Measurements from ENCODE around the gene LRRC45.
"Not testable (repeated sequence)": the region's sequence is repeated elsewhere in the genome, so short reads cannot be mapped to it uniquely, and the experiment has no call there.

Gene LRRC45

DNA sequence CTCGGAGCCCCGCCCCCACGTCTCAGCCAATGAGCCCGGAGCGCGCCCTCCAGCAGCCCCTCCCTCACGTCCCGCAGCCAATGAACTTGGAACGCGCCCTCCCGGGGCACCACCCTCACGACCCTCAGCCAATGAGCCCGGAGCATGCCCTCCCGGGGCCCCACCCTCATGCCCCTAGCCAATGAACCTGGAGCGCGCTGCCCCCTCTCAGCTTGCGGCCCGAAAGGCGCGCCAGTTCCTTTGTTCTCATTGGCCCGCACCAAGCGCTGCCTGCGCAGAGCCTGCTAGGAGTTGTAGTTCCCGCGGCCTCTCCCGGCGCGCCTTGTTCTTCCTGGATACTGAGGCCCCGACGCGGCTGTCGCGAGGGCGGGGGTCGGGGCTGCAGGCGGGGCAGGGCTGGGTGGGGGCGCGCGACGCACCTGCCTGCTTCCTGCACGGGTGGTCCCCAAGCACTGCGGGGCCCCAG, at the start of gene LRRC45:
Gene LRRC45, plus strand, starts transcription at position 325 of the 466 bp plus-strand sequence. CDS start 339 bp downstream, outside the sequence.
- TF ChIP-seq POLR2A (IDR thresholded peaks at IDR 0.05; ENCODE audit: low read depth, low read length) = no peak
- FAIRE-seq (no peak), DNase-seq (ENCODE audit: insufficient read length, low spot score) (peak; percentile 98)

DNA sequence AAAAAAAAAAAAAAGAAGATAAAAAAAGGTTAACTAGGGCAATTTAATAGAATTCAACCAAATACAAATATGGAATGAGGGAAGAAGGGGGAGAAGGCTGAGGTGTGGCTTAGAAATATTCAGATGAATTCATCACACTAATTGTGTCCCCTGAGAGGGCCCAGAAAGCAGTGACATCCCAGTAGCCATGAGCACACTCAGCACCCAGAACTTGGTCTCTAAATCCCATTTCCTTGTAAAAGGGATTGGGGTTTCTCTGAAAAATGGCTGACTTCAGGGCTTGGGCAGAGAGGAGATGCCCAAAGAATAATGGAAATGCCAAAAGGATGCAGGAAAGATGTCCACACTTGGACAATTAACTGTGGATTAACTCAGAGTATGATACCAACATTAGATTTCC, 49.7 kb upstream of the LRRC45 start:
- FAIRE-seq (no peak), DNase-seq (ENCODE audit: insufficient read length, low spot score) (no peak)
- no peak for TF ChIP-seq POLR2A (IDR thresholded peaks at IDR 0.05; ENCODE audit: low read depth, low read length)

DNA sequence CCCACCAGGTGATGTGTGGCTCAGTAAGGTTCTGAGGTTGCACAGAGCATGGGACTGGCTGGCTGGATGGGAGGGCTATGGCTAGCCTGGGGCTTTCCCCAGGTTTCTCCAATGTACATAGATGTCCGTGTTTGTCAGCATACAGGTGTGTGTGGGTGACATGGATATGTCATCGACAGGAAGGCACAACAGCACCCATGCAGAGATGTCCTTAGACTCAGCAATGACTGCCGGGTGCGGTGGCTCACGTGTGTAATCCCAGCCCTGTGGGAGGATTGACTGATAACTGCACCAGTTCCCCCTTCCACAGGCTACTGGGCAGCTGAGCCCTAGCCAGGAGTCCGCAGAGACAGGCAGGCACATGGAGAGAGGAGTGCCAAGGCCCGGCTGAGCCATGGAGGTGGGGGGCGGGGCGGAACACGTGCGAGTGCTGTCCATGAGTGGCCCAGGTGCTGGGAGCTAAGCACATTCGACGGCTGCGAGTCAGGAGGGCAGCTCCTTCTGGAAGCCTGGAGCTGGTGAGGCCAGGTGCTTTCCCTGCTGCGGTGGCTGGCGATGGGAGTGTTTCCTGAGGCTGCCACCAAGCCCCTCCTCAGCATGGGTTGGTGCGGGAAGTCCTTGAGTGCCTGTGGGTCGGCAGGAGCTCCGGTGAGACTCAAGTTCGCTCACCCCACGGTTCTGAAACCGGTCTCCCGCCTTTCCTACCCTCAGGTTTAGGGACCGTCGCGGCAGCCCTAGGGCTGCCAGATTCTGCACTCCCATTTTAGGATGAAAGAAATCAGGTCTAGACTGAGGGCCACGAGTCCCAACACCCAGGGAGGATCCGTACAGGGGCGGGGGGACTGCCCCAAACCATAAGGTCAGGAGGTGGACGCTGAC, 46.5 kb upstream of the LRRC45 start:
- FAIRE-seq (no peak), DNase-seq (ENCODE audit: insufficient read length, low spot score) (no peak)
- no peak for TF ChIP-seq POLR2A (IDR thresholded peaks at IDR 0.05; ENCODE audit: low read depth, low read length)

DNA sequence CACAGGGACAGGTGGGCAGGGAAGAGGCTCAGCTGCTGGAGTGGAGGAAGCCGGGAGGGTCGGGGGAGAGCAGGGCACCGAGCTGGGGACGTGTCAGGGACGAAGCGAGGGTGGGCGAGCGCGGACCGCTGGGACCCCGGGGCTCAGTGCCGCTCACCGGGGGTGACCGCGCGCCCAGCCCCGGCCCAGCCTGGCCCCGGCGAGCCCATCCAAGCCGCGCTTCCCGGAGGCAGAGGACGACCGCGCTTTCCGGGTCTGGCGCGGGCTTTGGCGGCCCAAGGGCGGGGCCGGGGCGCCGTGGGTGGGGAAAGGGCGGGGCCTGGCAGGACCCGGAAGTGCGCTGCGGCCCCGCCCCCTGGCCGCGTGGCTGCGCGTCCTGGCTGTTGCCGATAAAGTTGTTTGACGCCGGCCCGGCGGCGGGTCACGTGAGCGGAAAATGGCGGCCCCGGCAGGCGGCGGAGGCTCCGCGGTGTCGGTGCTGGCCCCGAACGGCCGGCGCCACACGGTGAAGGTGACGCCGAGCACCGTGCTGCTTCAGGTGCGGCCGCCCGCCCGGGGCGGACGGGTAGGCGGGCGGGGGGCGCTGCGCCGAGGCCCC, 45.8 kb upstream of the LRRC45 start, which contains the start of gene ASPSCR1:
Gene ASPSCR1, plus strand, starts transcription at position 419 of the 598 bp plus-strand sequence. Its CDS starts 18 bp downstream, at position 437.
- peak; percentile 51 for TF ChIP-seq POLR2A (IDR thresholded peaks at IDR 0.05; ENCODE audit: low read depth, low read length)
- DNase-seq (ENCODE audit: insufficient read length, low spot score) (peak; percentile 79), FAIRE-seq (no peak)

DNA sequence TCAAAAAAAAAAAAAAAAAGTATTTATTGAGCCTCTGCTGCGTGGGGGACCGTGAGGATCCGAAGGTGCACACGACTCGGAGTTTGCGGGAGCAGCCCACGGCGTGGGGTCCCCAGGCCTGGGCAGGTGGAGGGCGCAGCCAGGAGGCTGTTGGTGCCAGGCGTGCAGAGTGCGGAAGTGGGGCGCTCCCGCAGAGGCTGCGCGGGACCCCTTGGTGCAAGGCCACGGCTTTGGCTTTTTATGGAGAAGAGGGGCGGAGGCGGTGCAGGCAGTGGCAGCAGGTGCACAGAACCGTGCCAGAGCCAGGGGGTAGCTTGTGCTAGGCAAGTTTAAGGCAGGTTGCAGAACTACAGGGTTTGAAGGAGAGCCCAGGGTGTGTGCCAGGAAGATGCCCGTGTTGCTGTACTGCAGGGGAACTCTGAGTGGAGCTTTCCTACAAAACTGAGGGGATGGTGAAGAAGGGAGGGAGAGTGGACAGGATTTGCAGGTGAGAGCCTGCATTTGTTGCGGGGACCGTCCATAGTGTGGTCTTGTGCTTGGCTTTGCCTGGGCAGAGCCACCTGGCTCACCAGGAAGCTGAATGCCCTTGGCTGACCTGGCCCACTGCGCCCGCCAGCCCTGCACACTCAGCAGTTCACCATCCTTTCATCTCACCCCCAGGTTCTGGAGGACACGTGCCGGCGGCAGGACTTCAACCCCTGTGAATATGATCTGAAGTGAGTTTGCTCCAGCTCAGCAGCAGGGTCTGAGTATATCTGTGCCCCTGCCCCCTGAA, 44.4 kb upstream of the LRRC45 start:
- FAIRE-seq = no peak
- no peak for TF ChIP-seq POLR2A (IDR thresholded peaks at IDR 0.05; ENCODE audit: low read depth, low read length)
- DNase-seq (ENCODE audit: insufficient read length, low spot score) = no peak

DNA sequence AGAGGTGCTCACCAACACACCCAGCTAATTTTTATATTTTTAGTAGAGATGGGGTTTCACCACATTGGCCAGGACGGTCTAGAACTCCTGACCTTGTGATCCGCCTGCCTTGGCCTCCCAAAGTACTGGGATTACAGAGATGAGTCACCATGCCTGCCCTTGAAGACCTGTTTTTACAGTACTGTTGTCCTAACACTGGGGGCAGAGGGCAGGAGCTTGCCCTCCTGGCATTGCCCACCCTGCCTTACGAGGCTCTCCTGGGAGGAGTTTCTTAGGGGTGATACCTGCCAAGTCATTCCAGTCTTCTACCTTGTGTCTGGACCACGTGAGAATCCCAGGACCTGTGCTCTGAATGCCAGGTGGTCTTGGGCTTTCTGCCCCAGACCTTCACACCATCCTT, 43.0 kb upstream of the LRRC45 start:
- TF ChIP-seq POLR2A (IDR thresholded peaks at IDR 0.05; ENCODE audit: low read depth, low read length) = no peak
- no peak for FAIRE-seq
- DNase-seq (ENCODE audit: insufficient read length, low spot score) = no peak

DNA sequence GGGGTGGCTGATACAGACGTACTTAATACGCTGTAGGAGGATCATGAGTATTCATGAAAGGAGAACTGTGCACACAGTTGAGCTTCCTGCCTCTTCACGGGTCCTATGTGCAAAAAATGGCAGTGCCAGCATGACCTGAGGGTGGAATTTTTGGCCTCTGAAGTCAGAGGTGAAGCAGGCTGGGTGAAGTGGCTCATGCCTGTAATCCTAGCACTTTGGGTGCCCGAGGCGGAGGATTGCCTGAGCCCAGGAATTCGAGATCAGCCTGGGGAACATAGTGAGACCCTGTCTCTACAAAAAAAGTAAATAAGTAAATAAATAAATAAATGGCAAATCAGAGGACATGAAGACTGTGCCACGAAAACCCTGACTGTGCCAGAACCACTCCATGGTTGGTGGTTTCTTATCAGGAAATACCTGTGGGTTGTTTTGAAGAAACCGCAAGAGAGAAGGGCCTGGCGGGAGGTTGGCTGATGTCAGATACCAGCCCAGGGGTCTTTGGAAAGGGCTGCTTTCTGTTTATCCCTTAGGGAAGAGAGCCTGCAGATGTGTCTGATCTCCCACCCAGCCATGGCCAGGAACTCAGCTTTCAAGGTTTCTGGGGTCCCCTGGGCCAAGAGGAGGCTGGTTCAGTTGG, 42.3 kb upstream of the LRRC45 start:
- FAIRE-seq (no peak), DNase-seq (ENCODE audit: insufficient read length, low spot score) (no peak)
- TF ChIP-seq POLR2A (IDR thresholded peaks at IDR 0.05; ENCODE audit: low read depth, low read length) = no peak

DNA sequence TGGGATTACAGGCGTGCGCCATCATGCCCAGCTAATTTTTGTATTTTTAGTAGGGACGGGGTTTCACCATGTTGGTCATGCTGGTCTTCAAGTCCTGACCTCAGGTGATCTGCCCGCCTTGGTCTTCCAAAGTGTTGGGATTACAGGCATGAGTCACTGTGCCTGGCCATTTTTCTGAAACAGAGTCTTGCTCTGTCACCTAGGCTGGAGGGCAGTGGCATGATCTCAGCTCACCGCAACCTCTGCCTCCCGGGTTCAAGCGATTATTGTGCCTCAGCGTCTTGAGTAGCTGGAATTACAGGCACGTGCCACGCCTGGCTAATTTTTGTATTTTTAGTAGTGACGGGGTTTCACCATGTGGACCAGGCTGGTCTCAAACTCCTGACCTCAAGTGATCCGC, 41.6 kb upstream of the LRRC45 start:
- not testable (repeated sequence) for FAIRE-seq; DNase-seq (ENCODE audit: insufficient read length, low spot score)

DNA sequence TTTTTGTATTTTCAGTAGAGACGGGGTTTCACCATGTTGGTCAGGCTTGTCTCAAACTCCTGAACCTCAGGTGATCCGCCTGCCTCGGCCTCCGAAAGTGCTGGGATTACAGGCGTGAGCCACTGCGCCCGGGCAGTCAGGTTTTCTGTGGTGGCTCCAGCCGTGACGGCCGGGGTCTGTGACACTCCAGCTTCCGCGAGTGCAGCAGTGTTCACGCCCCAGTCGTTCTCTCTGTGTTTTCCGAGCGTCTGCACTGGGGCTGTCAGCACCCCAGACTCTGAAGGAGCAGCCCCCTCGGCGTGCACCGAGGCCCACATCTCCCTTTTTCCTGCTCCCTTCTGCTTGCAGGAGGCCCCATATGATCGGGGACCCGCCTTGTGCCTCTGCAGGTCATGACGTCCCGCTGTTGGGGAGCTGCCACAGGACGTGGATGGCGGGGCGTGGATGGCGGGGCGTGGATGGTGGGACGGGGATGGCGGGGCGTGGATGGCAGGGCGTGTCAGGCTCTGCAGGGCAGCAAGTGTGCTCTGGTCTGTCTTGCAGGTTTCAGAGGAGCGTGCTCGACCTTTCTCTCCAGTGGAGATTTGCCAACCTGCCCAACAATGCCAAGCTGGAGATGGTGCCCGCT, 40.0 kb upstream of the LRRC45 start:
- no peak for FAIRE-seq
- no peak for DNase-seq (ENCODE audit: insufficient read length, low spot score)
- no peak for TF ChIP-seq POLR2A (IDR thresholded peaks at IDR 0.05; ENCODE audit: low read depth, low read length)

DNA sequence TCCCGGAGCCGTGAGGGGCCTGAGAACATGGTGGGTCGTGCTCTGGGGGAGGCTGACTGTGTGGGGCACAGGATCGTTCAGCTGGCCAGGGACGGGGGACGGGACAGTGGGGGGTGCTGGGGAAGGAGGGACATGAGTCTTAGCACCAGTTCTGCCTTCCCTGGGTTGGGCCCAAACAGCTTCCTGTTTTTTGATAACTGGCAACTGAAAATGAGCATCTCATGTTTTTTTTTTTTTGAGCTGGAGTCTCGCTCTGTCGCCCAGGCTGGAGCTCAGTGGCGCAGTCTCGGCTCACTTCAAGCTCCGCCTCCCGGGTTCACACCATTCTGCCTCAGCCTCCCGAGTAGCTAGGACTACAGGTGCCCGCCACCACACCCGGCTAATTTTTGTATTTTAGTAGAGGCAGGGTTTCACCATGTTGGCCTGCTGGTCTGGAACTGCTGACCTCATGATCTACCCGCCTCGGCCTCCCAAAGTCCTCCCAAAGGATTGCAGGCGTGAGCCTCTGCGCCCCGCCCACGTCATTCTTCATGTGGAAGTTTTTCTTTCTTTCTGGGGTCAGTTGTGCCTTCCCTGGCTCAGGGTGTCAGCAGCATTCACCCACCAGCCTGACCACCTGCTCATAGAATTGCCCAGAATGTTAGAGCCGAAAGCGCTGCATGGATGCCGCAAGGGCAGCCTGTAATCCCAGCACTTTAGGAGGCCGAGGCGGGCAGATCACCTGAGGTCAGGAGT, 39.3 kb upstream of the LRRC45 start:
- FAIRE-seq = no peak
- no peak for DNase-seq (ENCODE audit: insufficient read length, low spot score)
- TF ChIP-seq POLR2A (IDR thresholded peaks at IDR 0.05; ENCODE audit: low read depth, low read length) = no peak

DNA sequence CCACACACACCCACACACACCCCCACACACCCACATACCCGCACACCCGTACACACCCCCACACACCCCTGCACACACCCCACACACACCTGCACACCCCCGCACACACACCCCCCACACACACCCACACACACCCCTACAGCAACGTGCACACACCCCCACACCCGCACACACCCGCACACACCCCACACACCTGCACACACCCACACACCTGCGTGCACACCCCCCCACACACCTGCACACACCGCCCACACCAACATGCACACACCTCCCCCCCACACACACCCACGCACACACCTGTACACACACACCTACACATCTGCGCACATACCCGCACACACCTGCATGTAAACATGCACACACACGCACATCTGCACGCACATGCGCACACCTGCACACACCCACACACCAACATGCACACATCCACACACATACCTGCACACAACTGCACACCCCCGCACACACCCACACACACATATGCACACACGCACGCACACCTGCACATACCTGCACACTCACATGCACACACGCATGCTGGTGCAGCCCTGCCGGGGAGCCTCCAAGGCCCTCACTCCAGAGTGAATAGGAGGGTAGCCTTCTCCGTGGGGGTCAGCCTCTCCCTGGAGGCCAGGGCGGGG, 38.2 kb upstream of the LRRC45 start:
- DNase-seq (ENCODE audit: insufficient read length, low spot score) = no peak
- no peak for FAIRE-seq
- no peak for TF ChIP-seq POLR2A (IDR thresholded peaks at IDR 0.05; ENCODE audit: low read depth, low read length)

DNA sequence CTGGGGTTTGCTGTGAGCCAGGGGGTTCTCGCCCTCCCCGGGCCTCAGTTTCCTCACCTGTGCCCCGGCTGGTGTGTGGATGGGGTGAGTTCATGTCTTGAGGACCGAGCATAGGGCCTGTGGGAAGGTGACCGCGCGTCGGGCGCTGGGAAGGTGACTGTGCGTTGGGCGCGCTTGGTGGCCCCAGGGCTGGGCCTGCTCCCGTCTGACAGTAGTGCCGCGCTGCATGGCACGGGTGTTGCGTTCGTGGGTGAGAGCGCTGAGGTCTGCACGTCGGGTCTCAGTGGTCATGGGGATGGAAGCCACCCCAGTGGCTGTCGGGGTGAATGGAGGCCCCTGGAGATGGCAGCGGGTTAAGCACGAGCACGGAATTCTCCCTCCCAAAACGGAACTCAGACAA, 36.5 kb upstream of the LRRC45 start:
- DNase-seq (ENCODE audit: insufficient read length, low spot score) (no peak), FAIRE-seq (no peak)
- TF ChIP-seq POLR2A (IDR thresholded peaks at IDR 0.05; ENCODE audit: low read depth, low read length) = no peak
